Hepatocyte (in vitro differentiated cells): ENCODE measurements around the gene B3GNT9. TPM values are rescaled to one million over a fixed set of nuclear protein-coding genes. Genes with fewer than 3 reads are reported as not detected.

ENCODE experiments used
- DNase-seq: peaks from one replicate; pipeline ENCODE4 v3.0.0-alpha.2; 2016; ENCODE audit warnings: low spot score
- H2AFZ ChIP-seq: fragments of 200-600 bp; sonication (generic); 2 replicates; pipeline ENCODE4 v1.6.0; 2016; ENCODE audit warnings: antibody characterized with exemption, mild to moderate bottlenecking
- H3K27ac ChIP-seq: fragments of 200-600 bp; sonication (generic); 2 replicates; pipeline ENCODE4 v1.5.1; 2016; ENCODE audit warnings: mild to moderate bottlenecking
- H3K27me3 ChIP-seq: fragments of 200-600 bp; sonication (generic); 2 replicates; pipeline ENCODE4 v1.6.1; 2016
- H3K36me3 ChIP-seq: fragments of 200-600 bp; sonication (generic); replicated peaks from 2 replicates; pipeline ENCODE4 v1.5.1; 2016; ENCODE audit warnings: low read depth; ENCODE audit not compliant: insufficient read depth
- H3K4me1 ChIP-seq: fragments of 200-600 bp; sonication (generic); 2 replicates; pipeline ENCODE4 v1.5.1; 2016; ENCODE audit warnings: mild to moderate bottlenecking, moderate library complexity; ENCODE audit not compliant: insufficient read depth
- H3K4me2 ChIP-seq: fragments of 200-600 bp; sonication (generic); 2 replicates; pipeline ENCODE4 v1.6.0; 2016
- H3K4me3 ChIP-seq: fragments of 200-600 bp; sonication (generic); 2 replicates; pipeline ENCODE4 v1.5.1; 2016; ENCODE audit warnings: mild to moderate bottlenecking
- H3K79me2 ChIP-seq: fragments of 200-600 bp; sonication (generic); 2 replicates; pipeline ENCODE4 v1.6.0; 2017; ENCODE audit warnings: mild to moderate bottlenecking
- H3K9me2 ChIP-seq: fragments of 200-600 bp; sonication (generic); replicated peaks from 2 replicates; pipeline ENCODE4 v1.6.0; 2017; ENCODE audit warnings: mild to moderate bottlenecking; ENCODE audit not compliant: insufficient read depth
- H3K9me3 ChIP-seq: fragments of 200-600 bp; sonication (generic); 2 replicates; pipeline ENCODE4 v1.5.1; 2016; ENCODE audit warnings: low read depth, mild to moderate bottlenecking
- H4K20me1 ChIP-seq: fragments of 200-600 bp; sonication (generic); 2 replicates; pipeline ENCODE4 v1.6.0; 2016; ENCODE audit warnings: mild to moderate bottlenecking; ENCODE audit not compliant: insufficient read depth, poor library complexity, severe bottlenecking
- CTCF ChIP-seq: fragments of 200-600 bp; sonication (generic); IDR thresholded peaks from 2 replicates; pipeline ENCODE4 v1.5.1; 2016; ENCODE audit warnings: antibody characterized with exemption, mild to moderate bottlenecking; ENCODE audit not compliant: poor library complexity
- EZH2 ChIP-seq: fragments of 200-600 bp; sonication (generic); IDR thresholded peaks from 2 replicates; pipeline ENCODE4 v1.6.1; 2016; ENCODE audit warnings: antibody characterized with exemption, mild to moderate bottlenecking, borderline replicate concordance
- EZH2phosphoT487 ChIP-seq: fragments of 200-600 bp; sonication (generic); IDR thresholded peaks from one replicate; pipeline ENCODE4 v1.6.1; 2018; ENCODE audit warnings: antibody characterized with exemption, mild to moderate bottlenecking, low read depth, moderate library complexity; ENCODE audit not compliant: unreplicated experiment, severe bottlenecking
- WGBS: methylation state at CpG from one replicate; pipeline ENCODE4 v1.1.6; 2016; ENCODE audit warnings: low lambda C conversion rate; ENCODE audit errors: missing lambda C conversion rate; 5-methylcytosine and 5-hydroxymethylcytosine counted together
- polyA plus RNA-seq: library from polyadenylated mRNA; unstranded; fragments of >200 nt; fragmentation: Nextera tagmentation; extraction: Ambion mirVana; gene quantifications from 2 replicates; pipeline ENCODE4 v1.2.1, GENCODE V29; 2016
- total RNA-seq: library from RNA; depleted of rRNA; stranded (reverse); fragments of >200 nt; gene quantifications from 2 replicates; pipeline ENCODE4 v1.2.3, GENCODE V29; 2014

B3GNT9 gene
- total and polyA plus RNA-seq, 2 experiments from 2014 or later, result 34.5 to 44.2 TPM

- Histone ChIP-seq H4K20me1 (no peaks in the 10 kb centered on the region), H3K9me2 (no peaks in the 10 kb centered on the region), H3K27ac (no peak overlapping the region), H3K79me2 (peaks cover 12% of the 10 kb centered on the region), H3K4me1 (peaks cover 11% of the 10 kb centered on the region), H3K27me3 (no peaks in the 10 kb centered on the region), H3K36me3 (no peaks in the 10 kb centered on the region), H3K9me3 (no peaks in the 10 kb centered on the region), H3K4me2 (peak overlapping the region; percentile 87), H3K4me3 (no peak overlapping the region), H2AFZ (no peak overlapping the region)
- peak; percentile 95 for DNase-seq
- TF ChIP-seq CTCF (peak; percentile 86), EZH2 (no peak), EZH2phosphoT487 (no peak)
- 17% methylated on average over 39 of the region's 43 CpGs for WGBS
Measured at GRCh38 chr16:67184995-67185650, 34.3 kb upstream of the B3GNT9 start.

GRCh38 chr16:67184453-67184994 lies 33.7 kb upstream of the B3GNT9 start:
- DNase-seq, result peak; percentile 73
- Histone ChIP-seq H3K27me3 (no peaks in the 10 kb centered on the region), H3K4me2 (peak overlapping the region; percentile 87), H3K9me2 (no peaks in the 10 kb centered on the region), H4K20me1 (no peaks in the 10 kb centered on the region), H2AFZ (peak overlapping the region; percentile 37), H3K27ac (peak overlapping the region; percentile 95), H3K4me3 (peak overlapping the region; percentile 20), H3K79me2 (peaks cover 12% of the 10 kb centered on the region), H3K4me1 (peaks cover 11% of the 10 kb centered on the region), H3K36me3 (no peaks in the 10 kb centered on the region), H3K9me3 (no peaks in the 10 kb centered on the region)
- TF ChIP-seq CTCF (no peak), EZH2 (peak; percentile 35)
- WGBS, result 9% methylated on average over 59 of the region's 59 CpGs

GRCh38 chr16:67183627-67184452 lies 33.0 kb upstream of the B3GNT9 start, which contains the start of gene MATCAP1:
Gene MATCAP1 (minus strand): TSS chr16:67183963. CDS start chr16:67180610, 3,353 bp downstream.
- H3K36me3 ChIP-seq, result no peaks in the 10 kb centered on the region
- H3K27ac ChIP-seq, result peak within 1 kb of the TSS; percentile 95
- H3K4me3 ChIP-seq, result peak within 1 kb of the TSS; percentile 20
- peaks cover 12% of the 10 kb centered on the region for H3K79me2 ChIP-seq
- peak within 1 kb of the TSS; percentile 87 for H3K4me2 ChIP-seq
- H3K4me1 ChIP-seq, result peaks cover 11% of the 10 kb centered on the region
- no peaks in the 10 kb centered on the region for H3K9me3 ChIP-seq
- H3K27me3 ChIP-seq, result no peaks in the 10 kb centered on the region
- no peaks in the 10 kb centered on the region for H3K9me2 ChIP-seq
- 1% methylated on average over 61 of the region's 77 CpGs for WGBS
- H4K20me1 ChIP-seq, result peaks cover 3% of the 10 kb centered on the region
- peak within 1 kb of the TSS; percentile 37 for H2AFZ ChIP-seq
- DNase-seq, result peak; percentile 97
- TF ChIP-seq CTCF, result no peak
- no peak for TF ChIP-seq EZH2
- no peak for TF ChIP-seq EZH2phosphoT487
